HepG2 (cell line): Measurements from ENCODE around the gene KLHL17. TPM values are rescaled to one million over a fixed set of nuclear protein-coding genes. Genes with fewer than 3 reads are reported as not detected.
A peak's percentile ranks its signal among the peaks of the same experiment; 100 is the strongest.

Source experiments
- ATAC-seq: fragments of 200-7000 bp; cut with Tn5 transposase; 3 replicates; pipeline ENCODE4 v1.9.1; 2020; ENCODE audit warnings: mild to moderate bottlenecking, moderate library complexity
- BruUV-seq: library from RNA; stranded (reverse); fragments of 400-500 nt; replicated peaks from 2 replicates; lab custom pipeline; 2021; lab: Mats Ljungman, UMichigan
- CTCF ChIA-PET: fragments of 300-600 bp; formaldehyde crosslinking; extraction: SDS; loops from one replicate; lab custom pipeline; 2021; ENCODE audit warnings: low total read pairs, inconsistent platforms, low intra/inter-chr PET ratio; lab: Yijun Ruan, JAX
- POLR2A ChIA-PET: fragments of 350-600 bp; sonication (Branson Sonifier 250); formaldehyde crosslinking; loops from one replicate; lab custom pipeline; 2020; ENCODE audit warnings: antibody characterized with exemption, inconsistent platforms; lab: Yijun Ruan, JAX
- DNase-seq: peaks from one replicate; pipeline ENCODE4 v3.0.0-alpha.2; 2015; ENCODE audit warnings: low spot score
- FAIRE-seq: peaks from 3 replicates; lab custom pipeline; 2011; peaks lifted over from hg19 to GRCh38; lab: Jason Lieb, UNC
- H2AFZ ChIP-seq: one replicate; pipeline ENCODE4 v1.6.1; 2011; ENCODE audit warnings: low read length, inconsistent platforms
- H3K27ac ChIP-seq: fragments of 300-600 bp; 3 replicates; pipeline ENCODE4 v1.8.0; 2011; ENCODE audit warnings: mixed run types, mild to moderate bottlenecking, mixed read lengths, low read length, inconsistent platforms; ENCODE audit not compliant: insufficient read depth; ENCODE audit errors: extremely low read length
- H3K27me3 ChIP-seq, 2 experiments: fragments of 200-600 bp in 1 of 2; 2 replicates in 1 of 2; 3 replicates in 1 of 2; pipeline versions ENCODE4 v1.6.0 to v1.8.0; 2011; ENCODE audit warnings: low read length in 2 of 2, mild to moderate bottlenecking in 2 of 2, moderate library complexity in 2 of 2, inconsistent platforms in 1 of 2; ENCODE audit not compliant: insufficient read depth in 2 of 2, control insufficient read depth in 1 of 2
- H3K36me3 ChIP-seq, 2 experiments: fragments of 200-600 bp in 1 of 2; replicated peaks in 1 of 2; 2 replicates in 1 of 2; 3 replicates in 1 of 2; pipeline versions ENCODE4 v1.5.1 to v1.8.0; 2011; ENCODE audit warnings: low read length in 2 of 2, inconsistent platforms in 1 of 2; ENCODE audit not compliant: insufficient read depth in 2 of 2, control insufficient read depth in 1 of 2
- H3K4me1 ChIP-seq: 2 replicates; pipeline ENCODE4 v1.5.1; 2012; ENCODE audit warnings: low read length, inconsistent platforms; ENCODE audit not compliant: insufficient read depth
- H3K4me2 ChIP-seq: 2 replicates; pipeline ENCODE4 v1.6.0; 2011; ENCODE audit warnings: low read depth, low read length, inconsistent platforms
- H3K4me3 ChIP-seq, 3 experiments: fragments of 200-600 bp in 1 of 3; sonication (generic), shearing (Covaris generic) in 1 of 3; replicated peaks in 1 of 3; 2 replicates each; pipeline ENCODE4 v1.5.1; 2011 to 2016; ENCODE audit warnings: low read length in 3 of 3, inconsistent platforms in 2 of 3, low read depth in 2 of 3, mild to moderate bottlenecking in 2 of 3, control low read depth in 1 of 3, mixed read lengths in 1 of 3; ENCODE audit not compliant: insufficient read depth in 1 of 3
- H3K79me2 ChIP-seq: one replicate; pipeline ENCODE4 v1.6.1; 2011; ENCODE audit warnings: low read length, inconsistent platforms; ENCODE audit not compliant: insufficient read depth
- H3K9ac ChIP-seq: 2 replicates; pipeline ENCODE4 v1.6.0; 2011; ENCODE audit warnings: mild to moderate bottlenecking, low read depth, low read length, inconsistent platforms; ENCODE audit not compliant: insufficient read depth
- H3K9me3 ChIP-seq: 2 replicates; pipeline ENCODE4 v1.5.1; 2012; ENCODE audit warnings: mild to moderate bottlenecking, low read length
- H4K20me1 ChIP-seq: 2 replicates; pipeline ENCODE4 v1.6.0; 2011; ENCODE audit warnings: inconsistent platforms, mild to moderate bottlenecking, low read length, moderate library complexity; ENCODE audit not compliant: insufficient read depth
- AGO2 ChIP-seq: fragments of 200-400 bp; formaldehyde crosslinking; optimal IDR thresholded peaks from 2 replicates; pipeline ENCODE3; 2017; ENCODE audit warnings: mild to moderate bottlenecking, low read depth, low read length, moderate library complexity
- ARNTL ChIP-seq: sonication (generic); formaldehyde crosslinking; IDR thresholded peaks from 2 replicates; pipeline ENCODE4 v1.4.0; 2020; ENCODE audit warnings: mild to moderate bottlenecking, missing genetic modification reagents
- CTCF ChIP-seq: sonication (generic); formaldehyde crosslinking; IDR thresholded peaks from 2 replicates; pipeline ENCODE4 v1.5.0; 2020; ENCODE audit warnings: mild to moderate bottlenecking, missing genetic modification reagents, moderate library complexity
- E2F5 ChIP-seq: sonication (generic); formaldehyde crosslinking; conservative IDR thresholded peaks from 2 replicates; pipeline ENCODE4 v1.4.0; 2020; ENCODE audit warnings: missing genetic modification reagents
- EP300 ChIP-seq, 3 experiments: sonication (generic) in 1 of 3; formaldehyde crosslinking in 1 of 3; IDR thresholded peaks; 2 replicates each; pipeline versions ENCODE4 v1.5.1 to v1.6.1; 2011 to 2020; ENCODE audit warnings: low read depth in 2 of 3, low read length in 2 of 3, borderline replicate concordance in 1 of 3, improper control_type of control experiment in 1 of 3, mild to moderate bottlenecking in 1 of 3, missing genetic modification reagents in 1 of 3, moderate library complexity in 1 of 3
- MEIS1 ChIP-seq: sonication (generic); formaldehyde crosslinking; IDR thresholded peaks from 2 replicates; pipeline ENCODE4 v1.9.0; 2021; ENCODE audit warnings: mild to moderate bottlenecking, missing genetic modification reagents, moderate library complexity, borderline replicate concordance
- NR2C2 ChIP-seq: sonication (generic); formaldehyde crosslinking; IDR thresholded peaks from 2 replicates; pipeline ENCODE4 v1.4.0; 2020; ENCODE audit warnings: missing genetic modification reagents, mild to moderate bottlenecking, moderate library complexity, borderline replicate concordance
- POLR2AphosphoS2 ChIP-seq: IDR thresholded peaks from 2 replicates; pipeline ENCODE4 v1.6.1; 2011; ENCODE audit warnings: low read depth, low read length, improper control_type of control experiment
- ZFP82 ChIP-seq: sonication (generic); formaldehyde crosslinking; IDR thresholded peaks from 2 replicates; pipeline ENCODE4 v1.5.1; 2020; ENCODE audit warnings: mild to moderate bottlenecking, missing genetic modification reagents, borderline replicate concordance
- ZKSCAN5 ChIP-seq: sonication (generic); formaldehyde crosslinking; IDR thresholded peaks from 2 replicates; pipeline ENCODE4 v1.5.1; 2020; ENCODE audit warnings: mild to moderate bottlenecking, missing genetic modification reagents
- ZNF572 ChIP-seq: sonication (generic); formaldehyde crosslinking; IDR thresholded peaks from 2 replicates; pipeline ENCODE4 v1.5.1; 2020; ENCODE audit warnings: mild to moderate bottlenecking, missing genetic modification reagents
- ZUFSP ChIP-seq: sonication (generic); formaldehyde crosslinking; IDR thresholded peaks from 2 replicates; pipeline ENCODE4 v1.9.0; 2021; ENCODE audit warnings: missing genetic modification reagents, mild to moderate bottlenecking, borderline replicate concordance
- WGBS: methylation state at CpG from one replicate; pipeline ENCODE4 v1.1.6; 2017; ENCODE audit warnings: low lambda C conversion rate; 5-methylcytosine and 5-hydroxymethylcytosine counted together
- in situ Hi-C: cut with HindIII; loops from 2 replicates; pipeline ENCODE4 v1.10.0; 2017; ENCODE audit warnings: low pct_unique_long_range_greater_than_20kb; ENCODE audit not compliant: extremely low pct_ligation_motif_present
- intact Hi-C: fragments of 100-400 bp; cut with micrococcal nuclease; formaldehyde crosslinking; loops from one replicate; pipeline ENCODE4 v1.10.0; 2022; ENCODE audit not compliant: unreplicated experiment
- polyA plus RNA-seq, 8 experiments: library from polyadenylated mRNA; depleted of rRNA in 3 of 8; stranded (reverse) in 7 of 8; unstranded in 1 of 8; fragments of >200 nt; fragmentation: Illumina TruSeq in 4 of 8; extraction: Trizol in 4 of 8; gene quantifications; 2 replicates each; pipeline versions ENCODE4 v1.2.1 to v1.2.3, GENCODE V29; 2011 to 2016; ENCODE audit warnings: low read depth in 4 of 8, missing spikeins in 1 of 8, mixed read lengths in 1 of 8; ENCODE audit not compliant: insufficient read depth in 1 of 8
- total RNA-seq, 5 experiments: library from RNA; depleted of rRNA; stranded (reverse); fragments of >200 nt; fragmentation: Illumina TruSeq; extraction: Trizol; gene quantifications; 2 replicates each; pipeline ENCODE4 v1.2.3, GENCODE V29; 2016; ENCODE audit warnings: low read depth in 1 of 5

KLHL17 gene
- total and polyA plus RNA-seq, 2 of the 13 experiments (the other 11 are each of a cell fraction or from before 2014, with no cell fraction given): 9.3 to 24.7 TPM

GRCh38 chr1:974687-975328 lies 14.4 kb downstream of the KLHL17 start:
- Histone ChIP-seq H3K4me3 (no peak overlapping the region), H3K4me1 (peaks cover 13% of the 10 kb centered on the region), H3K27ac (no peak overlapping the region), H3K27me3 (peaks cover 0 to 11% of the 10 kb centered on the region in 2 experiments; a peak in 4 of 5 replicates), H3K9ac (no peak overlapping the region), H4K20me1 (no peaks in the 10 kb centered on the region), H3K9me3 (no peaks in the 10 kb centered on the region), H2AFZ (no peak overlapping the region), H3K36me3 (no peaks in the 10 kb centered on the region), H3K4me2 (no peak overlapping the region), H3K79me2 (no peaks in the 10 kb centered on the region)
- in situ Hi-C loops: no loop called here
- WGBS: 67% methylated on average over 16 of the region's 17 CpGs
- POLR2A ChIA-PET: no interaction called here
- DNase-seq: no peak
- no peak for FAIRE-seq
- CTCF ChIA-PET: no interaction called here
- intact Hi-C loops: no loop called here
- ATAC-seq: no peak
- TF ChIP-seq CTCF: no peak
- no peak for TF ChIP-seq EP300 (IDR thresholded peaks at IDR 0.05; ENCODE audit: low read depth in 2 of 2, low read length in 2 of 2)
- TF ChIP-seq EP300 (CRISPR knock-in tag; IDR thresholded peaks at IDR 0.05; ENCODE audit: borderline replicate concordance): no peak
- TF ChIP-seq NR2C2 (CRISPR knock-in tag): peak; percentile 45
- BruUV-seq: no TSS peak

GRCh38 chr1:975365-975764 lies 15.0 kb downstream of the KLHL17 start:
- CTCF ChIA-PET: interaction anchor here (1.2 to 1.4 kb wide), 2 partner anchors 10 to 71 kb away, joined by 3 to 5 read pairs; no protein-coding TSS in a partner anchor
- no TSS peak for BruUV-seq
- no peak for TF ChIP-seq MEIS1 (CRISPR knock-in tag)
- no peak for TF ChIP-seq ZKSCAN5 (CRISPR knock-in tag)
- no peak for TF ChIP-seq ARNTL
- no peak for TF ChIP-seq E2F5
- no peak for TF ChIP-seq ZNF572 (CRISPR knock-in tag)
- TF ChIP-seq AGO2: no peak
- TF ChIP-seq ZFP82 (CRISPR knock-in tag): no peak
- no peak for TF ChIP-seq POLR2AphosphoS2
- TF ChIP-seq ZUFSP (CRISPR knock-in tag): no peak

More at GRCh38 chr1:975365-975764, 15.0 kb downstream of the KLHL17 start:
- POLR2A ChIA-PET: interaction anchor here (1.3 to 1.5 kb wide), 2 partner anchors 8 to 84 kb away, joined by 3 to 11 read pairs; partner anchors contain the start of gene PLEKHN1
- peaks cover 3 to 16% of the 10 kb centered on the region in 2 experiments for H3K27me3 ChIP-seq
- H3K4me3 ChIP-seq: no peak overlapping the region; a peak in 1 of 6 replicates
- H3K9me3 ChIP-seq: no peaks in the 10 kb centered on the region
- H2AFZ ChIP-seq: no peak overlapping the region
- H4K20me1 ChIP-seq: no peaks in the 10 kb centered on the region
- FAIRE-seq (no peak), DNase-seq (no peak), ATAC-seq (no peak)
- intact Hi-C loops (no loop called here), in situ Hi-C loops (no loop called here)
- WGBS: 95% methylated on average over 4 of the region's 9 CpGs
- H3K9ac ChIP-seq: no peak overlapping the region
- H3K36me3 ChIP-seq: no peaks in the 10 kb centered on the region
- H3K4me1 ChIP-seq: peaks cover 19% of the 10 kb centered on the region
- no peak overlapping the region for H3K27ac ChIP-seq
- no peaks in the 10 kb centered on the region for H3K79me2 ChIP-seq
- peak overlapping the region; percentile 92; the same call in 1 of the 2 replicates for H3K4me2 ChIP-seq
